H1 (cell line): ENCODE data around the gene PGF.

Experiments used
- HDAC2 ChIP-seq, 2 experiments: fragments of 300-600 bp in 1 of 2; sonication (generic) in 1 of 2; IDR thresholded peaks; 2 replicates each; pipeline ENCODE4 v1.6.1; 2011 to 2012; ENCODE audit warnings: low read depth in 2 of 2, low read length in 2 of 2, mild to moderate bottlenecking in 2 of 2, moderate library complexity in 2 of 2, borderline replicate concordance in 1 of 2, inconsistent platforms in 1 of 2
- TF ChIP-seq, protein P1 (sequence below), 3 experiments: IDR thresholded peaks; 1 replicate in 2 of 3; 2 replicates in 1 of 3; pipeline versions ENCODE4 v1.5.1 to v1.6.1; 2011; ENCODE audit warnings: low read length in 3 of 3, mild to moderate bottlenecking in 3 of 3, inconsistent platforms in 2 of 3, low read depth in 1 of 3, moderate library complexity in 1 of 3; ENCODE audit not compliant: insufficient read depth in 1 of 3; ENCODE audit errors: control extremely low read depth in 1 of 3

DNA sequence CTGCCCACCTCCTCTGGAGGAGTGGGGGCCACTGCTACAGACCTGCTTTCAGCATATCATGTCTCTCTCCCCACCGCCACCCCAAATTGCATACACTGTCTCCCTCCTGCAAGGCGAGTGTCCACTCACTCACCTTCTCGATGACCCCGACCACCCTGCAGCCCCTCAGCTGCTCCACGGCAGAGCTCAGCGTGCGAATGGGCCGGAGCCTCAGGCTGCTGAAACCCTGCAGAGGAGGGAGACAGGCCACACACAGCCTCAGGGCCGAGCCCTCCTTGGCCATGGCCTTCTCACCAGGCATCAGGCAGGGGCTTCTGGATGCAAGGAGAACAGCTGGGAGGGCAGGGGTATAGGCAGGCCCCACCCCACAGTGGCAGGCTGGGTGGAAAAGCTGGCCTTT is 37.0 kb downstream of the PGF start:
- no peak for TF ChIP-seq HDAC2 (IDR thresholded peaks at IDR 0.05; ENCODE audit: borderline replicate concordance in 1 of 2, low read depth in 2 of 2, low read length in 2 of 2)
- TF ChIP-seq, protein P1, sequence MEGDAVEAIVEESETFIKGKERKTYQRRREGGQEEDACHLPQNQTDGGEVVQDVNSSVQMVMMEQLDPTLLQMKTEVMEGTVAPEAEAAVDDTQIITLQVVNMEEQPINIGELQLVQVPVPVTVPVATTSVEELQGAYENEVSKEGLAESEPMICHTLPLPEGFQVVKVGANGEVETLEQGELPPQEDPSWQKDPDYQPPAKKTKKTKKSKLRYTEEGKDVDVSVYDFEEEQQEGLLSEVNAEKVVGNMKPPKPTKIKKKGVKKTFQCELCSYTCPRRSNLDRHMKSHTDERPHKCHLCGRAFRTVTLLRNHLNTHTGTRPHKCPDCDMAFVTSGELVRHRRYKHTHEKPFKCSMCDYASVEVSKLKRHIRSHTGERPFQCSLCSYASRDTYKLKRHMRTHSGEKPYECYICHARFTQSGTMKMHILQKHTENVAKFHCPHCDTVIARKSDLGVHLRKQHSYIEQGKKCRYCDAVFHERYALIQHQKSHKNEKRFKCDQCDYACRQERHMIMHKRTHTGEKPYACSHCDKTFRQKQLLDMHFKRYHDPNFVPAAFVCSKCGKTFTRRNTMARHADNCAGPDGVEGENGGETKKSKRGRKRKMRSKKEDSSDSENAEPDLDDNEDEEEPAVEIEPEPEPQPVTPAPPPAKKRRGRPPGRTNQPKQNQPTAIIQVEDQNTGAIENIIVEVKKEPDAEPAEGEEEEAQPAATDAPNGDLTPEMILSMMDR (IDR thresholded peaks at IDR 0.05; ENCODE audit: control extremely low read depth in 1 of 3, insufficient read depth in 1 of 3, low read depth in 1 of 3, low read length in 3 of 3), result no peak
